RWPE2 (cell line): ENCODE results near the gene CBX5.

Experiments used
- ATAC-seq: fragments of 200-7000 bp; cut with Tn5 transposase; 3 replicates; pipeline ENCODE4 v1.9.1; 2021; ENCODE audit warnings: low read depth
- DNase-seq: peaks from one replicate; pipeline ENCODE4 v3.0.0-alpha.2; 2020; ENCODE audit warnings: low spot score
- H3K27ac ChIP-seq: fragments of 450-650 bp; 2 replicates; pipeline ENCODE4 v1.5.1; 2017; ENCODE audit warnings: mild to moderate bottlenecking; ENCODE audit not compliant: poor library complexity, severe bottlenecking
- H3K27me3 ChIP-seq: fragments of 250-450 bp; sonication (Bioruptor Pico); 2 replicates; pipeline ENCODE4 v1.5.1; 2021; ENCODE audit warnings: mild to moderate bottlenecking, moderate library complexity; ENCODE audit not compliant: insufficient read depth, poor library complexity, severe bottlenecking
- H3K36me3 ChIP-seq: fragments of 250-450 bp; sonication (Bioruptor Pico); 2 replicates; pipeline ENCODE4 v1.5.1; 2020; ENCODE audit warnings: low read depth, mild to moderate bottlenecking, moderate library complexity
- H3K4me1 ChIP-seq: fragments of 250-450 bp; sonication (Bioruptor Pico); 2 replicates; pipeline ENCODE4 v1.5.1; 2021; ENCODE audit warnings: mild to moderate bottlenecking, moderate library complexity; ENCODE audit not compliant: insufficient read depth, poor library complexity, severe bottlenecking
- H3K4me3 ChIP-seq: fragments of 250-450 bp; sonication (Bioruptor Pico); 2 replicates; pipeline ENCODE4 v1.5.1; 2021; ENCODE audit warnings: mild to moderate bottlenecking, moderate library complexity; ENCODE audit not compliant: severe bottlenecking
- H3K9me3 ChIP-seq: fragments of 250-450 bp; sonication (Bioruptor Pico); 2 replicates; pipeline ENCODE4 v1.5.1; 2021; ENCODE audit warnings: mild to moderate bottlenecking, moderate library complexity; ENCODE audit not compliant: severe bottlenecking
- CTCF ChIP-seq: fragments of 450-650 bp; IDR thresholded peaks from one replicate; pipeline ENCODE4 v1.5.1; 2017; ENCODE audit warnings: mild to moderate bottlenecking, moderate library complexity; ENCODE audit not compliant: poor library complexity, severe bottlenecking

Gene CBX5

GRCh38 chr12:54182981-54183380, 96.9 kb downstream of the CBX5 start:
- no peak overlapping the region for H3K27ac ChIP-seq
- TF ChIP-seq CTCF, result no peak
- ATAC-seq, result no peak
- no peak for DNase-seq
- no peaks in the 10 kb centered on the region for H3K27me3 ChIP-seq
- no peaks in the 10 kb centered on the region; the same call in 1 of the 2 replicates for H3K36me3 ChIP-seq
- H3K4me1 ChIP-seq, result peaks cover 3% of the 10 kb centered on the region
- H3K9me3 ChIP-seq, result no peaks in the 10 kb centered on the region
- H3K4me3 ChIP-seq, result no peak overlapping the region

GRCh38 chr12:54182086-54182485, 97.8 kb downstream of the CBX5 start:
- no peak for ATAC-seq
- DNase-seq, result no peak
- Histone ChIP-seq H3K9me3 (no peaks in the 10 kb centered on the region), H3K27me3 (no peaks in the 10 kb centered on the region), H3K36me3 (no peaks in the 10 kb centered on the region), H3K4me1 (no peaks in the 10 kb centered on the region), H3K27ac (no peak overlapping the region), H3K4me3 (no peak overlapping the region)
- TF ChIP-seq CTCF, result no peak
